Sigmoid colon (tissue), 4 donors: ENCODE results near the gene CAP2.

Experiments used
- CTCF ChIP-seq, 4 experiments: fragments of 450-650 bp in 3 of 4; fragments of 200-600 bp in 1 of 4; IDR thresholded peaks; one replicate each; pipeline ENCODE4 v1.5.1; 2016 to 2019; ENCODE audit warnings: antibody characterized with exemption in 4 of 4, mild to moderate bottlenecking in 3 of 4, moderate library complexity in 2 of 4
- EP300 ChIP-seq, 4 donors: sonication (generic); formaldehyde crosslinking; IDR thresholded peaks; one replicate each; pipeline ENCODE4 v1.6.1; 2017; ENCODE audit warnings: antibody characterized with exemption in 4 of 4
- POLR2AphosphoS5 ChIP-seq, 4 donors: sonication (generic); formaldehyde crosslinking; IDR thresholded peaks; one replicate each; pipeline ENCODE4 v1.6.1; 2017; ENCODE audit warnings: antibody characterized with exemption in 4 of 4

GRCh38 chr6:17486680-17487079 lies 93.3 kb downstream of the CAP2 start:
- TF ChIP-seq CTCF (IDR thresholded peaks at IDR 0.05) (no peak), POLR2AphosphoS5 (IDR thresholded peaks at IDR 0.05) (no peak), EP300 (IDR thresholded peaks at IDR 0.05) (no peak)
